AG04449 (cell line): ENCODE results near the gene TRIO.

Experiments
- CTCF ChIA-PET: fragments of 350-600 bp; formaldehyde crosslinking; extraction: SDS; loops from one replicate; lab custom pipeline; 2021; ENCODE audit warnings: antibody characterized with exemption; lab: Yijun Ruan, JAX
- POLR2A ChIA-PET: fragments of 400-600, 350-600 bp; formaldehyde crosslinking; extraction: SDS; loops from one replicate; lab custom pipeline; 2020; ENCODE audit warnings: antibody characterized with exemption, inconsistent platforms; lab: Yijun Ruan, JAX
- DNase-seq: peaks from one replicate; pipeline ENCODE4 v3.0.0-alpha.2; 2010; ENCODE audit warnings: low read depth, low spot score
- H3K4me3 ChIP-seq: 2 replicates; pipeline ENCODE4 v1.5.1; 2011; ENCODE audit warnings: low read depth, mild to moderate bottlenecking, control low read depth, low read length
- CTCF ChIP-seq: IDR thresholded peaks from one replicate; pipeline ENCODE4 v1.5.1; 2011; ENCODE audit warnings: mild to moderate bottlenecking, moderate library complexity, low read length, control low read depth, inconsistent platforms; ENCODE audit not compliant: insufficient read depth; ENCODE audit errors: missing control alignments

TRIO gene

GRCh38 chr5:14221732-14222131 lies 78.6 kb downstream of the TRIO start:
- no peak for DNase-seq
- no peak for TF ChIP-seq CTCF
- POLR2A ChIA-PET = interaction anchor here (0.6 kb wide), 1 partner anchor 11 kb away, joined by 3 read pairs; no protein-coding TSS in a partner anchor
- CTCF ChIA-PET = interaction anchor here (1.5 to 1.9 kb wide), 2 partner anchors 10 to 49 kb away, joined by 4 read pairs; no protein-coding TSS in a partner anchor
- no peak overlapping the region for H3K4me3 ChIP-seq

GRCh38 chr5:14222206-14222605 lies 79.1 kb downstream of the TRIO start:
- no peak for DNase-seq
- CTCF ChIA-PET = interaction anchor here (1.9 kb wide), 1 partner anchor 10 kb away, joined by 4 read pairs; no protein-coding TSS in a partner anchor
- no peak overlapping the region for H3K4me3 ChIP-seq
- POLR2A ChIA-PET = no interaction called here
- no peak for TF ChIP-seq CTCF

- ChIA-PET CTCF (interaction anchor here (1.8 to 1.9 kb wide), 2 partner anchors 12 to 46 kb away, joined by 4 to 5 read pairs; no protein-coding TSS in a partner anchor), POLR2A (no interaction called here)
- no peak for DNase-seq
- no peak overlapping the region for H3K4me3 ChIP-seq
- no peak for TF ChIP-seq CTCF
Measured at GRCh38 chr5:14223372-14223771, 80.2 kb downstream of the TRIO start.

GRCh38 chr5:14225173-14225834 lies 82.2 kb downstream of the TRIO start:
- POLR2A ChIA-PET = interaction anchor here (1.0 kb wide), 1 partner anchor 33 kb away, joined by 3 read pairs; no protein-coding TSS in a partner anchor
- CTCF ChIA-PET = interaction anchor here (1.1 to 1.9 kb wide), 3 partner anchors 8 to 16 kb away, joined by 3 to 6 read pairs (median 4); no protein-coding TSS in a partner anchor
- no peak for TF ChIP-seq CTCF
- no peak for DNase-seq
- H3K4me3 ChIP-seq = no peak overlapping the region

- ChIA-PET CTCF (interaction anchor here (1.1 to 1.9 kb wide), 3 partner anchors 9 to 16 kb away, joined by 3 to 6 read pairs (median 4); no protein-coding TSS in a partner anchor), POLR2A (interaction anchor here (1.0 kb wide), 1 partner anchor 32 kb away, joined by 3 read pairs; no protein-coding TSS in a partner anchor)
- H3K4me3 ChIP-seq = no peak overlapping the region
- no peak for TF ChIP-seq CTCF
- no peak for DNase-seq
Measured at GRCh38 chr5:14226149-14226548, 83.0 kb downstream of the TRIO start.

GRCh38 chr5:14226554-14226953 lies 83.4 kb downstream of the TRIO start:
- no peak for TF ChIP-seq CTCF
- ChIA-PET POLR2A (no interaction called here), CTCF (interaction anchor here (1.1 to 1.9 kb wide), 4 partner anchors 10 to 15 kb away, joined by 3 to 6 read pairs (median 4); no protein-coding TSS in a partner anchor)
- H3K4me3 ChIP-seq = no peak overlapping the region
- no peak for DNase-seq
